Tibial nerve (tissue), 4 donors: Measurements from ENCODE around the gene BCAR3. TPM values are rescaled to one million over a fixed set of nuclear protein-coding genes. Genes with fewer than 3 reads are reported as not detected.
"Not testable (repeated sequence)": the region's sequence is repeated elsewhere in the genome, so short reads cannot be mapped to it uniquely, and the experiment has no call there.

Experiments used
- DNase-seq, 2 donors: peaks; one replicate each; pipeline ENCODE4 v3.0.0-alpha.2; 2019; ENCODE audit warnings: low spot score in 2 of 2
- H3K27ac ChIP-seq, 4 donors: fragments of 200-600 bp; sonication (generic) in 3 of 4; one replicate each; pipeline ENCODE4 v1.5.1; 2017 to 2019; ENCODE audit warnings: mild to moderate bottlenecking in 1 of 4
- H3K27me3 ChIP-seq, 2 donors: fragments of 200-600 bp; sonication (generic) in 1 of 2; one replicate each; pipeline versions ENCODE4 v1.5.1 to v1.6.0; 2017 to 2019
- H3K36me3 ChIP-seq, 3 donors: fragments of 200-600 bp; sonication (generic); one replicate each; pipeline ENCODE4 v1.5.1; 2018 to 2019
- H3K4me1 ChIP-seq, 4 donors: fragments of 200-600 bp; sonication (generic) in 3 of 4; one replicate each; pipeline ENCODE4 v1.5.1; 2017 to 2019
- H3K4me3 ChIP-seq, 4 donors: fragments of 200-600 bp; sonication (generic) in 3 of 4; one replicate each; pipeline ENCODE4 v1.5.1; 2017 to 2019; ENCODE audit warnings: mild to moderate bottlenecking in 1 of 4, moderate library complexity in 1 of 4
- H3K9me3 ChIP-seq, 4 donors: fragments of 200-600 bp; sonication (generic) in 3 of 4; one replicate each; pipeline ENCODE4 v1.5.1; 2017 to 2019
- EP300 ChIP-seq, 2 donors: sonication (generic); formaldehyde crosslinking; IDR thresholded peaks; one replicate each; pipeline ENCODE4 v1.6.1; 2017; ENCODE audit warnings: antibody characterized with exemption in 2 of 2, mild to moderate bottlenecking in 1 of 2
- POLR2A ChIP-seq, 2 donors: fragments of 450-650 bp; IDR thresholded peaks; one replicate each; pipeline ENCODE4 v1.6.1; 2017; ENCODE audit warnings: antibody characterized with exemption in 2 of 2, mild to moderate bottlenecking in 2 of 2, moderate library complexity in 2 of 2
- WGBS, 2 donors: methylation state at CpG; one replicate each; pipeline ENCODE4 v1.1.5; 2018; 5-methylcytosine and 5-hydroxymethylcytosine counted together
- total RNA-seq, 4 donors: library from RNA; depleted of rRNA; stranded (reverse); fragments of >200 nt; gene quantifications; one replicate each; pipeline ENCODE4 v1.1.0, GENCODE V29; 2016
- TF ChIP-seq, protein P1 (sequence below), 5 experiments: fragments of 200-600 bp in 3 of 5; fragments of 450-650 bp in 2 of 5; sonication (generic) in 3 of 5; IDR thresholded peaks; one replicate each; pipeline ENCODE4 v1.5.1; 2016 to 2019; ENCODE audit warnings: antibody characterized with exemption in 5 of 5, mild to moderate bottlenecking in 3 of 5, moderate library complexity in 2 of 5

The BCAR3 gene
- total RNA-seq, 4 donors from 2014 or later, result 26.2 to 41.8 (median 36.5) TPM

- TF ChIP-seq, protein P1, sequence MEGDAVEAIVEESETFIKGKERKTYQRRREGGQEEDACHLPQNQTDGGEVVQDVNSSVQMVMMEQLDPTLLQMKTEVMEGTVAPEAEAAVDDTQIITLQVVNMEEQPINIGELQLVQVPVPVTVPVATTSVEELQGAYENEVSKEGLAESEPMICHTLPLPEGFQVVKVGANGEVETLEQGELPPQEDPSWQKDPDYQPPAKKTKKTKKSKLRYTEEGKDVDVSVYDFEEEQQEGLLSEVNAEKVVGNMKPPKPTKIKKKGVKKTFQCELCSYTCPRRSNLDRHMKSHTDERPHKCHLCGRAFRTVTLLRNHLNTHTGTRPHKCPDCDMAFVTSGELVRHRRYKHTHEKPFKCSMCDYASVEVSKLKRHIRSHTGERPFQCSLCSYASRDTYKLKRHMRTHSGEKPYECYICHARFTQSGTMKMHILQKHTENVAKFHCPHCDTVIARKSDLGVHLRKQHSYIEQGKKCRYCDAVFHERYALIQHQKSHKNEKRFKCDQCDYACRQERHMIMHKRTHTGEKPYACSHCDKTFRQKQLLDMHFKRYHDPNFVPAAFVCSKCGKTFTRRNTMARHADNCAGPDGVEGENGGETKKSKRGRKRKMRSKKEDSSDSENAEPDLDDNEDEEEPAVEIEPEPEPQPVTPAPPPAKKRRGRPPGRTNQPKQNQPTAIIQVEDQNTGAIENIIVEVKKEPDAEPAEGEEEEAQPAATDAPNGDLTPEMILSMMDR (IDR thresholded peaks at IDR 0.05), result no peak
- TF ChIP-seq EP300 (IDR thresholded peaks at IDR 0.05) (no peak), POLR2A (IDR thresholded peaks at IDR 0.05) (no peak)
- H3K4me3 ChIP-seq, result no peak overlapping the region
- peaks cover 0 to 14% (median 0%) of the 10 kb centered on the region in 3 donors for H3K36me3 ChIP-seq
- peak overlapping the region in 2 of 4 donors; percentile 43 to 47 for H3K27ac ChIP-seq
- 71 to 81% methylated on average over 8 of the region's 8 CpGs for WGBS, 2 donors
- no peak for DNase-seq
- no peaks in the 10 kb centered on the region for H3K27me3 ChIP-seq
- H3K4me1 ChIP-seq, result peaks cover 0 to 28% (median 8%) of the 10 kb centered on the region in 4 donors
- no peaks in the 10 kb centered on the region for H3K9me3 ChIP-seq
Observed at GRCh38 chr1:93651695-93652094, 29.9 kb downstream of the BCAR3 start.

DNA sequence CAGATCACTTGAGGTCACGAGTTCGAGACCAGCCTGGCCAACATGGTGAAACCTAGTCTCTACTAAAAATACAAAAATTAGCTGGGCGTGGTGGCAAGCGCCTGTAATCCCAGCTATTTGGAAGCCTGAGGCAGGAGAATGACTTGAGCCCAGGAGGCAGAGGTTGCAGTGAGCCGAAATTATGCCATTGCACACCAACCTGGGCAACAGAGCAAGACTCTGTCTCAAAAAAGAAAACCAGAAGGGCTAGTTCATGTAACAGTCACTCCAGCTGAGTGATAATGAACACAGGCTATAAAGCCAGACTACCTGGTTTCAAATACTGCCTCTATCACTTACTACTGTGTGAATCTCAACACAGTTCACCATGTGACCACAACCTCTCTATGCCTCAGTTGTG is 31.5 kb downstream of the BCAR3 start:
- Histone ChIP-seq H3K4me1 (peaks cover 0 to 22% (median 8%) of the 10 kb centered on the region in 4 donors), H3K36me3 (peaks cover 0 to 15% (median 0%) of the 10 kb centered on the region in 3 donors)
- H3K27me3 ChIP-seq, H3K9me3 ChIP-seq, H3K4me3 ChIP-seq, DNase-seq, H3K27ac ChIP-seq: not testable (repeated sequence)
- WGBS, 2 donors, result 85 to 94% methylated on average over 5 of the region's 5 CpGs

DNA sequence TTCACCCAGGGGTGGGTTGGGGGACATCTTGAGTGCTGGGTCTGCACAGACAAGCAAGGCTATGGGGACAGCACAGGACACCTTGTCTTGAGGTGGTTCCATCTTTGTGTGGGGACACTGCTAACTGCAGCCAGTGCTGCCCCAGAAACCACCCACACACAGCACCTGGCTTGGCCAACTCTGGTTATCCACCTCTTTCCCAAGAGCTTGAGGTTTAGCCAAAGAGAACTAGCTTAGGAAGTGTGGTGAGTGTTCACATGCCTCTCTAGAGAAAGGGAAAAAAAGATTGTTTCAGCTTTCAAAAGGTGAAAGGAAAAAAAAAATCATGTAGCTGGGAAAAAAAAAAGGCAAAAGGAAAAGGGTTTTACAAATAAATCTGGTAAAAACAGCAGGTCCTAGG is 32.4 kb downstream of the BCAR3 start:
- H3K27me3 ChIP-seq, result no peaks in the 10 kb centered on the region
- TF ChIP-seq, protein P1 (IDR thresholded peaks at IDR 0.05), result no peak
- TF ChIP-seq EP300 (IDR thresholded peaks at IDR 0.05), result no peak
- TF ChIP-seq POLR2A (IDR thresholded peaks at IDR 0.05), result no peak
- H3K9me3 ChIP-seq, result no peaks in the 10 kb centered on the region
- H3K36me3 ChIP-seq, result peaks cover 0 to 19% (median 0%) of the 10 kb centered on the region in 3 donors
- no peak overlapping the region for H3K27ac ChIP-seq
- DNase-seq, result no peak
- H3K4me3 ChIP-seq, result no peak overlapping the region
- peaks cover 0 to 22% (median 8%) of the 10 kb centered on the region in 4 donors for H3K4me1 ChIP-seq

- peaks cover 0 to 20% (median 8%) of the 10 kb centered on the region in 4 donors for H3K4me1 ChIP-seq
- TF ChIP-seq POLR2A (IDR thresholded peaks at IDR 0.05), result no peak
- TF ChIP-seq, protein P1 (IDR thresholded peaks at IDR 0.05), result no peak
- TF ChIP-seq EP300 (IDR thresholded peaks at IDR 0.05), result no peak
- DNase-seq, result no peak
- H3K27me3 ChIP-seq, result no peaks in the 10 kb centered on the region
- H3K36me3 ChIP-seq, result peaks cover 0 to 14% (median 0%) of the 10 kb centered on the region in 3 donors
- no peaks in the 10 kb centered on the region for H3K9me3 ChIP-seq
- no peak overlapping the region for H3K4me3 ChIP-seq
- no peak overlapping the region for H3K27ac ChIP-seq
- 96 to 100% methylated on average over 2 of the region's 2 CpGs for WGBS, 2 donors
Observed at GRCh38 chr1:93648656-93649055, 33.0 kb downstream of the BCAR3 start.

DNA sequence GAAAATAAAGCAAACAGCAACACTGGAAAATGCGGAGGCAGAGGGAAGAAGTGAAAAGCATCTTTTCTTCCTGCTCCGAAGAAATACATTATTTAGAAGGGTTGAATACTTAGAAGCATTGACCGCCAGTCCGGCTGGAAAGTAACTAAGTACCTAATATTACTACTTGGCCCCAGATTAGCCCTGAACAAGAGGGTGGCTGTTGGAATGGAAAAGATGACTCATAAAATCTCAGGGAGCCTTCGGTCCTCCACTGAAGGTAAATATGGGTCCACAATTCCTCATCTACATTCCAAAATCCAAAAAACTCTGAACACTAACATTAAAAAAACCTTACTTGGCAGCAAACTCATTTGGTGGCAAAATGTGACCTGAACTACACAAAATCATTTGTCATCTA is 40.1 kb downstream of the BCAR3 start:
- no peak for DNase-seq
- 71 to 75% methylated on average over 5 of the region's 5 CpGs for WGBS, 2 donors
- Histone ChIP-seq H3K4me1 (peaks cover 0 to 26% (median 3%) of the 10 kb centered on the region in 4 donors), H3K36me3 (peaks cover 0 to 30% (median 0%) of the 10 kb centered on the region in 3 donors), H3K9me3 (no peaks in the 10 kb centered on the region), H3K4me3 (no peak overlapping the region), H3K27ac (no peak overlapping the region), H3K27me3 (no peaks in the 10 kb centered on the region)
- TF ChIP-seq EP300 (IDR thresholded peaks at IDR 0.05) (no peak), POLR2A (IDR thresholded peaks at IDR 0.05) (no peak)
- TF ChIP-seq, protein P1 (IDR thresholded peaks at IDR 0.05), result no peak
